ENCODE results near the gene CRYGD.

DNA sequence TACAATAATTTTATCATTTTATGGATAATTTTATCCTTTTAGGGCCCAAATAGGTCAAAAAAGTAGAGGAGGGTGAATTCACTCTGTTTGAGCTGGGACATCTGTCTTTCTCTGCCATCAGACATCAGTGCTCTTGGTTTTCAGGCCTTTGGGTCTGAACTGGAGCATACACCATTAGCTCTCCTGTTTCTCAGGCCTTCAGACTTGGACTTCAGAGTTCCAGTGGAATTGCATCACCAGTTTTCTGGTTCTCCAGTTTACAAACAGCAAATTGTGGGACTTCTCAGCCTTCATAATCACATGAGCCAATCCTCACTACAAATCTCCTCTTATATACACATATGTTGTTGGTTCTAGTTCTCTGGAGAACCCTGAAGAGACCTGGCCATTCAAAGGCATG, 33.9 kb downstream of the CRYGD start:
- TF ChIP-seq, protein P1, sequence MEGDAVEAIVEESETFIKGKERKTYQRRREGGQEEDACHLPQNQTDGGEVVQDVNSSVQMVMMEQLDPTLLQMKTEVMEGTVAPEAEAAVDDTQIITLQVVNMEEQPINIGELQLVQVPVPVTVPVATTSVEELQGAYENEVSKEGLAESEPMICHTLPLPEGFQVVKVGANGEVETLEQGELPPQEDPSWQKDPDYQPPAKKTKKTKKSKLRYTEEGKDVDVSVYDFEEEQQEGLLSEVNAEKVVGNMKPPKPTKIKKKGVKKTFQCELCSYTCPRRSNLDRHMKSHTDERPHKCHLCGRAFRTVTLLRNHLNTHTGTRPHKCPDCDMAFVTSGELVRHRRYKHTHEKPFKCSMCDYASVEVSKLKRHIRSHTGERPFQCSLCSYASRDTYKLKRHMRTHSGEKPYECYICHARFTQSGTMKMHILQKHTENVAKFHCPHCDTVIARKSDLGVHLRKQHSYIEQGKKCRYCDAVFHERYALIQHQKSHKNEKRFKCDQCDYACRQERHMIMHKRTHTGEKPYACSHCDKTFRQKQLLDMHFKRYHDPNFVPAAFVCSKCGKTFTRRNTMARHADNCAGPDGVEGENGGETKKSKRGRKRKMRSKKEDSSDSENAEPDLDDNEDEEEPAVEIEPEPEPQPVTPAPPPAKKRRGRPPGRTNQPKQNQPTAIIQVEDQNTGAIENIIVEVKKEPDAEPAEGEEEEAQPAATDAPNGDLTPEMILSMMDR (IDR thresholded peaks at IDR 0.05; ENCODE audit: borderline replicate concordance, extremely low read depth, low read length, poor library complexity, severe bottlenecking) = no peak
- no peak for TF ChIP-seq EZH2 (IDR thresholded peaks at IDR 0.05; ENCODE audit: borderline replicate concordance, low read depth, low read length, severe bottlenecking)

Measured in DND-41 (cell line).